Heart left ventricle (tissue), 13 donors: Measurements from ENCODE around the gene UBL3.

Experiments used
- POLR2A ChIP-seq, 2 donors: fragments of 450-650 bp; IDR thresholded peaks; one replicate each; pipeline ENCODE4 v1.6.1; 2017; ENCODE audit warnings: antibody characterized with exemption in 2 of 2, mild to moderate bottlenecking in 2 of 2, moderate library complexity in 2 of 2
- TF ChIP-seq, protein P1 (sequence below), 12 donors: fragments of 200-600 bp; sonication (generic) in 4 of 12; IDR thresholded peaks; one replicate each; pipeline versions ENCODE4 v1.5.0 to v1.8.0; 2018 to 2022; ENCODE audit warnings: antibody characterized with exemption in 12 of 12, mild to moderate bottlenecking in 5 of 12
- donor health status: ischemic (EF 13 %, LVEDD 7.1; RV severe dilation, severe dysfunction).
- donor health status: DM: no; HTN: yes; CAD: no.
- donor health status: DM: no; HTN: no; CAD: no.
- donor health status: ischemic (EF 25% LVEDD 6.9; RV normal size, moderate dysfunction).
- donor health status: ischemic (EF 25% LVEDD 5.7; RV mildly dilated, moderate dysfunction).
- donor health status: ischemic (EF 35%, LVEDD 5.7; RV mildly dilated, moderate dysfunction).
- donor health status: nonischemic (EF 11% LVEDD 7.7; RV severe dilation, severe dysfunction).
- donor health status: DM: yes; HTN: yes; CAD: no.
- donor health status: PGD.
- donor health status: ischemic (EF 29% LVEDD 5.4; RV normal size, mild dysfunction).
- donor health status: nonischemic (EF 23%, LVEDD 6.1; RV moderate dilation, normal function).

GRCh38 chr13:29791997-29792780 lies 58.2 kb downstream of the UBL3 start:
- no peak for TF ChIP-seq POLR2A (IDR thresholded peaks at IDR 0.05)
- TF ChIP-seq, protein P1, sequence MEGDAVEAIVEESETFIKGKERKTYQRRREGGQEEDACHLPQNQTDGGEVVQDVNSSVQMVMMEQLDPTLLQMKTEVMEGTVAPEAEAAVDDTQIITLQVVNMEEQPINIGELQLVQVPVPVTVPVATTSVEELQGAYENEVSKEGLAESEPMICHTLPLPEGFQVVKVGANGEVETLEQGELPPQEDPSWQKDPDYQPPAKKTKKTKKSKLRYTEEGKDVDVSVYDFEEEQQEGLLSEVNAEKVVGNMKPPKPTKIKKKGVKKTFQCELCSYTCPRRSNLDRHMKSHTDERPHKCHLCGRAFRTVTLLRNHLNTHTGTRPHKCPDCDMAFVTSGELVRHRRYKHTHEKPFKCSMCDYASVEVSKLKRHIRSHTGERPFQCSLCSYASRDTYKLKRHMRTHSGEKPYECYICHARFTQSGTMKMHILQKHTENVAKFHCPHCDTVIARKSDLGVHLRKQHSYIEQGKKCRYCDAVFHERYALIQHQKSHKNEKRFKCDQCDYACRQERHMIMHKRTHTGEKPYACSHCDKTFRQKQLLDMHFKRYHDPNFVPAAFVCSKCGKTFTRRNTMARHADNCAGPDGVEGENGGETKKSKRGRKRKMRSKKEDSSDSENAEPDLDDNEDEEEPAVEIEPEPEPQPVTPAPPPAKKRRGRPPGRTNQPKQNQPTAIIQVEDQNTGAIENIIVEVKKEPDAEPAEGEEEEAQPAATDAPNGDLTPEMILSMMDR (IDR thresholded peaks at IDR 0.05): no peak
